Adrenal gland (tissue), 12 donors: ENCODE results near the gene WDR91. TPM values are rescaled to one million over a fixed set of nuclear protein-coding genes. Genes with fewer than 3 reads are reported as not detected.
A peak's percentile ranks its signal among the peaks of the same experiment; 100 is the strongest.

Source experiments
- DNase-seq, 7 donors: peaks; one replicate each; pipeline ENCODE4 v3.0.0-alpha.2; 2019 to 2020
- H3K27ac ChIP-seq, 5 donors: fragments of 200-600 bp; sonication (generic) in 4 of 5; 1 replicate in 3 of 5; 2 replicates in 2 of 5; pipeline versions ENCODE4 v1.5.1 to v1.8.0; 2016 to 2020; ENCODE audit warnings: mild to moderate bottlenecking in 1 of 5
- H3K27me3 ChIP-seq: fragments of 200-600 bp; 2 replicates; pipeline ENCODE4 v1.8.0; 2021
- H3K36me3 ChIP-seq, 2 donors: fragments of 200-600 bp; replicated peaks in 1 of 2; 1 replicate in 1 of 2; 2 replicates in 1 of 2; pipeline versions ENCODE4 v1.5.1 to v1.8.0; 2018 to 2022
- H3K4me1 ChIP-seq, 2 donors: fragments of 200-600 bp; replicated peaks in 1 of 2; 1 replicate in 1 of 2; 2 replicates in 1 of 2; pipeline versions ENCODE4 v1.5.1 to v1.8.0; 2018 to 2021
- H3K4me3 ChIP-seq, 4 donors: fragments of 200-600 bp; sonication (generic) in 3 of 4; one replicate each; pipeline ENCODE4 v1.5.1; 2016 to 2018
- H3K9me3 ChIP-seq, 3 donors: fragments of 200-600 bp; sonication (generic) in 1 of 3; replicated peaks in 1 of 3; 1 replicate in 2 of 3; 2 replicates in 1 of 3; pipeline versions ENCODE4 v1.5.1 to v1.8.0; 2016 to 2021
- POLR2A ChIP-seq, 2 donors: fragments of 450-650 bp; IDR thresholded peaks; one replicate each; pipeline ENCODE4 v1.6.1; 2017; ENCODE audit warnings: antibody characterized with exemption in 2 of 2, mild to moderate bottlenecking in 2 of 2, moderate library complexity in 1 of 2
- WGBS, 4 donors: extraction: QIAGEN DNeasy Blood & Tissue Kit in 2 of 4; methylation state at CpG; one replicate each; pipeline versions ENCODE4 v1.1.5 to v1.1.7; 2013 to 2017; 5-methylcytosine and 5-hydroxymethylcytosine counted together
- intact Hi-C, 2 donors: fragments of 100-400 bp; cut with DNase I; formaldehyde crosslinking; loops; one replicate each; pipeline versions ENCODE4 v1.14.1 to v1.15.0; 2022 to 2023
- polyA plus RNA-seq, 3 donors: library from polyadenylated mRNA; stranded (reverse); fragments of 200-250 nt in 2 of 3; fragments of 350-450 nt in 1 of 3; fragmentation: Illumina TruSeq in 1 of 3; extraction: RNeasy Lipid Tissue Mini Kit (QIAGEN cat#74804) in 1 of 3; gene quantifications; one replicate each; pipeline ENCODE4 v1.2.3, GENCODE V29; 2013 to 2014
- total RNA-seq, 9 donors: library from RNA; depleted of rRNA in 4 of 9; stranded (reverse); fragments of >200 nt in 4 of 9; fragments of 120-200 nt in 1 of 9; fragmentation: NEBNext Ultra II Directional in 1 of 9; extraction: Animal tissue kit (Norgen Biotek cat#: 25700) in 1 of 9; gene quantifications; one replicate each; pipeline versions ENCODE4 v1.1.0 to v1.2.4, GENCODE V29; 2013 to 2023
- TF ChIP-seq, protein P1 (sequence below), 6 experiments: fragments of 450-650 bp in 4 of 6; fragments of 200-600 bp in 2 of 6; sonication (generic) in 1 of 6; IDR thresholded peaks; 1 replicate in 5 of 6; 2 replicates in 1 of 6; pipeline versions ENCODE4 v1.5.1 to v1.8.0; 2016 to 2021; ENCODE audit warnings: antibody characterized with exemption in 6 of 6, mild to moderate bottlenecking in 2 of 6, moderate library complexity in 1 of 6
- donor health status: healthy with polysubstance abuse.
- donor health status: Bipolar disorder and iron deficiency.
- donor health status: DM: yes; HTN: yes; CAD: no.
- donor health status: DM: no; HTN: no; CAD: no.
- donor health status: DM: no; HTN: no; CAD: no.
- donor health status: DM: yes; HTN: yes; CAD: no.

Gene WDR91
- total and polyA plus RNA-seq, 12 donors: 6.8 to 29.6 (median 15.5) TPM

DNA sequence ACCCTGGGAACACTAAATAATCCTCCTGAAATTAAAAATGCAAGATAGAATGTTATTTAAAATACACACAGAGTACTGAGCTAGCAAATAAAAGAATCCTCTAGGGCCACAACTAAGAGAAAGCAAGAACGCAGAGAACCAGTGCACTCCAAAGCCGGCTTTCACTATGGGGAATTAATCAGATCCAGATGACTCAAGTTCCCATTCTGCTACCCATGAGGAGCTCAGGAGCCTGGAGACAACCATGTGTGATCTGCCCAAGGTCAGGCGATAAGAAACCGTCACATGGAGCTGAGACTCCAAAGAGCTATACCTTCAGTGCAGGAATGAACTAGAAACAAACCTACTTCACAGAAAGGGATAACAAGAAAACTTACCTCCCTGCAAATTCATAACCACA is 21.4 kb downstream of the WDR91 start:
- Histone ChIP-seq H3K9me3 (no peaks in the 10 kb centered on the region), H3K4me1 (peaks cover 0 to 15% of the 10 kb centered on the region in 2 donors), H3K36me3 (peaks cover 0 to 69% of the 10 kb centered on the region in 2 donors), H3K27me3 (no peaks in the 10 kb centered on the region), H3K4me3 (no peak overlapping the region), H3K27ac (peak overlapping the region in 3 of 5 donors; percentile 11 to 24 (median 22))
- WGBS, 4 donors: 34 to 80% (median 43%) methylated on average over 4 of the region's 4 CpGs
- TF ChIP-seq POLR2A (IDR thresholded peaks at IDR 0.05): peak in 1 of 2 donors; percentile 39
- TF ChIP-seq, protein P1, sequence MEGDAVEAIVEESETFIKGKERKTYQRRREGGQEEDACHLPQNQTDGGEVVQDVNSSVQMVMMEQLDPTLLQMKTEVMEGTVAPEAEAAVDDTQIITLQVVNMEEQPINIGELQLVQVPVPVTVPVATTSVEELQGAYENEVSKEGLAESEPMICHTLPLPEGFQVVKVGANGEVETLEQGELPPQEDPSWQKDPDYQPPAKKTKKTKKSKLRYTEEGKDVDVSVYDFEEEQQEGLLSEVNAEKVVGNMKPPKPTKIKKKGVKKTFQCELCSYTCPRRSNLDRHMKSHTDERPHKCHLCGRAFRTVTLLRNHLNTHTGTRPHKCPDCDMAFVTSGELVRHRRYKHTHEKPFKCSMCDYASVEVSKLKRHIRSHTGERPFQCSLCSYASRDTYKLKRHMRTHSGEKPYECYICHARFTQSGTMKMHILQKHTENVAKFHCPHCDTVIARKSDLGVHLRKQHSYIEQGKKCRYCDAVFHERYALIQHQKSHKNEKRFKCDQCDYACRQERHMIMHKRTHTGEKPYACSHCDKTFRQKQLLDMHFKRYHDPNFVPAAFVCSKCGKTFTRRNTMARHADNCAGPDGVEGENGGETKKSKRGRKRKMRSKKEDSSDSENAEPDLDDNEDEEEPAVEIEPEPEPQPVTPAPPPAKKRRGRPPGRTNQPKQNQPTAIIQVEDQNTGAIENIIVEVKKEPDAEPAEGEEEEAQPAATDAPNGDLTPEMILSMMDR (IDR thresholded peaks at IDR 0.05): no peak
- intact Hi-C loops: no loop called here
- peak in 5 of 7 donors; percentile 67 to 77 (median 74) for DNase-seq

- TF ChIP-seq, protein P1 (IDR thresholded peaks at IDR 0.05): no peak
- no peak for TF ChIP-seq POLR2A (IDR thresholded peaks at IDR 0.05)
- Histone ChIP-seq H3K4me3 (no peak overlapping the region), H3K4me1 (peaks cover 0 to 15% of the 10 kb centered on the region in 2 donors), H3K9me3 (no peaks in the 10 kb centered on the region), H3K27me3 (no peaks in the 10 kb centered on the region), H3K36me3 (peaks cover 0 to 63% of the 10 kb centered on the region in 2 donors), H3K27ac (peak overlapping the region in 2 of 5 donors; percentile 11 to 24)
- whole genome bisulfite sequencing, 4 donors: 69 to 81% (median 74%) methylated on average over 6 of the region's 6 CpGs
- DNase-seq: peak in 3 of 7 donors; percentile 54 to 64 (median 55)
- intact Hi-C loops: no loop called here
Observed at GRCh38 chr7:135189221-135189662, 22.1 kb downstream of the WDR91 start.

DNA sequence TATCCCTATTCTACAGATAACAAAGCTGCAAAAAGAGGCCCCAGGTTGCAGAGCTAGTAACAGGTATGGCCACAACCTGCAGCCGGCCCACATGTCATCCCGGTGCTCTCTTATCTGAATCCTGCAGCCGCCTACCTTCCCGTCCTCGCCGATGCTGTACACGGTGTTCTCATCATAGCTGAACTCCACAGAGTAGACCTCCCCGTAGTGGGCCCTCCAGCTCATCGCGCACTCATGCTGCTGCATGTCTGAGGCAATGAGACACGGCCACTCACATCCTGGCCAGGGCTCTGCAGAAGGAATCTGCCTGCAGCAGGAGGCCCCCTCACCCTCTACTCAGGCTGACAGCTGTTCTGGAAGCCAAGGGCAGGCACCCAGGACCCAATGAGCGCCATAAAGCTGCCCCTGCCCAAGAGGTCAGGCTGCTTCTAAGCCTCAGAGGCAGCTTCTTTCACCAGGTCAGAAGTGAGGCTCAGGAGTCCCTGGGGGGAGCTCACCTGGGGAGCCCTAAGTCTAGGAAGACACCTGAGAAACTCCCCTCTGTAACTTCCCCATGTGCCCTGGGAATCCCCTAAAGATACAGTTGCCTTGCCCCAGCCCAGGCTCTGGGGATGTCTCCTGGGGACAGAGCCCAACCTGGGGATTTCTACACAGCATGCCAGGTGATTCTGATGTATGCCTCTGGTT is 22.9 kb downstream of the WDR91 start:
- DNase-seq: peak in 1 of 7 donors; percentile 42
- H3K27me3 ChIP-seq: no peaks in the 10 kb centered on the region
- H3K4me1 ChIP-seq: peaks cover 0 to 15% of the 10 kb centered on the region in 2 donors
- no peak for TF ChIP-seq POLR2A (IDR thresholded peaks at IDR 0.05)
- TF ChIP-seq, protein P1 (IDR thresholded peaks at IDR 0.05): no peak
- H3K9me3 ChIP-seq: no peaks in the 10 kb centered on the region
- H3K36me3 ChIP-seq: peaks cover 0 to 61% of the 10 kb centered on the region in 2 donors
- no peak overlapping the region for H3K4me3 ChIP-seq
- intact Hi-C loops: no loop called here
- 96 to 99% (median 98%) methylated on average over 12 of the region's 12 CpGs for WGBS, 4 donors
- no peak overlapping the region for H3K27ac ChIP-seq

DNA sequence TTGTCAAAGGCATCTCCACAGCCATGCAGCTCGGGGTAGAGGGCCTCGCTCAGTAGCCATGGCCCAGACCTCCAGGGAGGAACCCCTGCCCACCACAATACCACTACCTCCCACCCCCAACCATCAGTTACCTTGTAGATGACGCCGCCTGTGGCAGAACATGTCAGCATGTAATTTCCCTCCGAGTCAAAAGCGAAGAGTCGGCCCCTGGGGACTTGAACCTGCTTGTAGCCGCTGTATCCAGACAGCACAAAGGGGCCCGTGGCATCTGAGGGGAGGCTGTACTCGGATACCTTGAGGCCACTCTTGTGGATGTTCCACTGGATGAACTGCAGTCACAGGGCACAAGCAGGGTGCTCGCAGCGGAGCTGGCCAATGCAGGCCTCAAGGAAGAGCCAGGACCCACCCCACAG is 24.5 kb downstream of the WDR91 start:
- H3K36me3 ChIP-seq: peaks cover 0 to 54% of the 10 kb centered on the region in 2 donors
- intact Hi-C loops: no loop called here
- 85 to 94% (median 87%) methylated on average over 7 to 12 of the region's 12 CpGs for WGBS, 4 donors

More for the DNA sequence above, 24.5 kb downstream of the WDR91 start:
- peak in 1 of 7 donors; percentile 39 for DNase-seq
- Histone ChIP-seq H3K9me3 (peaks cover 0 to 5% (median 0%) of the 10 kb centered on the region in 3 donors), H3K27me3 (no peaks in the 10 kb centered on the region), H3K27ac (no peak overlapping the region), H3K4me3 (no peak overlapping the region), H3K4me1 (peaks cover 0 to 15% of the 10 kb centered on the region in 2 donors)
- TF ChIP-seq, protein P1 (IDR thresholded peaks at IDR 0.05): no peak
- TF ChIP-seq POLR2A (IDR thresholded peaks at IDR 0.05): no peak
